Neural progenitor cell (in vitro differentiated cells): ENCODE results near the gene SPSB2.

Source experiments
- CTCF ChIP-seq: fragments of 200-600 bp; sonication (generic); IDR thresholded peaks from 2 replicates; pipeline ENCODE4 v1.5.1; 2017; ENCODE audit warnings: antibody characterized with exemption, mild to moderate bottlenecking
- EZH2 ChIP-seq: fragments of 200-600 bp; sonication (generic); IDR thresholded peaks from 2 replicates; pipeline ENCODE4 v1.6.1; 2017; ENCODE audit warnings: antibody characterized with exemption, mild to moderate bottlenecking, moderate library complexity
- EZH2phosphoT487 ChIP-seq: fragments of 200-600 bp; sonication (generic); IDR thresholded peaks from 2 replicates; pipeline ENCODE4 v1.6.1; 2017; ENCODE audit warnings: antibody characterized with exemption

GRCh38 chr12:6838854-6839253, 34.2 kb downstream of the SPSB2 start:
- TF ChIP-seq CTCF (no peak), EZH2 (no peak), EZH2phosphoT487 (no peak)
